Measurements from ENCODE around the gene KRTAP19-3. TPM values are rescaled to one million over a fixed set of nuclear protein-coding genes. Genes with fewer than 3 reads are reported as not detected.

The KRTAP19-3 gene
- total RNA-seq, 4 donors from 2014 or later: not detected

DNA sequence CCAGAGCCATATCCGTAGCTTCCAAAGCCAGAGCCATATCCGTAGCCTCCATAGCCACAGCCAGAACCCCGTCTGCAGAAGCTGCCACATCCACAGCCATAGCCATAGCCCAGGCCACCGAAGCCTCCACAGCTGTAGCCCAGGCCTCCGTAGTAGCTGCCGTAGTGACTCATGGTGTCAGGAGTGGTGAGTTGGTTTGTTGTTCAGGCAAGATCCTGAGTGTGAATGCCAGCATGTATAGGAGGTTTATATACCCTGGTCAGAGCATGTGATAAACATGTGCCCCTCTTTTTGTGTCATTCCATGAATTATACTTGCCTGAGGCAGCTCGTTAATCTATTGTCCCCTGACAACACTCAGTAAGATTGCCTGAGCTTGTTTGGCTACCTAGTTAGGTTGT lies 11.7 kb downstream of the KRTAP19-3 start, which contains the start of gene KRTAP19-1:
TSS of gene KRTAP19-1 (minus strand) at position 223 of the 400 bp plus-strand sequence. CDS start at position 173, 50 bp downstream.
- 17 to 82% methylated on average over 1 to 7 of the region's 7 CpGs for WGBS, 2 donors (ENCODE audit: low coverage in 1 of 2)
- no peaks in the 10 kb centered on the region for H3K27me3 ChIP-seq
- no peak for DNase-seq
- H3K4me3 ChIP-seq: no peak within 1 kb of the TSS
- intact Hi-C loops (cut with DNase I; ENCODE audit: low total_unique reads) (no loop called here), in situ Hi-C loops (cut with MboI; ENCODE audit: low pct_ligation_motif_present in 1 of 4, low pct_unique_long_range_greater_than_20kb in 1 of 4, low sequenced_read_pairs in 3 of 4) (no loop called here)
- TF ChIP-seq EP300 (IDR thresholded peaks at IDR 0.05; ENCODE audit: low read depth) (no peak), POLR2A (IDR thresholded peaks at IDR 0.05) (no peak), POLR2AphosphoS5 (IDR thresholded peaks at IDR 0.05) (no peak)
- TF ChIP-seq, protein P1, sequence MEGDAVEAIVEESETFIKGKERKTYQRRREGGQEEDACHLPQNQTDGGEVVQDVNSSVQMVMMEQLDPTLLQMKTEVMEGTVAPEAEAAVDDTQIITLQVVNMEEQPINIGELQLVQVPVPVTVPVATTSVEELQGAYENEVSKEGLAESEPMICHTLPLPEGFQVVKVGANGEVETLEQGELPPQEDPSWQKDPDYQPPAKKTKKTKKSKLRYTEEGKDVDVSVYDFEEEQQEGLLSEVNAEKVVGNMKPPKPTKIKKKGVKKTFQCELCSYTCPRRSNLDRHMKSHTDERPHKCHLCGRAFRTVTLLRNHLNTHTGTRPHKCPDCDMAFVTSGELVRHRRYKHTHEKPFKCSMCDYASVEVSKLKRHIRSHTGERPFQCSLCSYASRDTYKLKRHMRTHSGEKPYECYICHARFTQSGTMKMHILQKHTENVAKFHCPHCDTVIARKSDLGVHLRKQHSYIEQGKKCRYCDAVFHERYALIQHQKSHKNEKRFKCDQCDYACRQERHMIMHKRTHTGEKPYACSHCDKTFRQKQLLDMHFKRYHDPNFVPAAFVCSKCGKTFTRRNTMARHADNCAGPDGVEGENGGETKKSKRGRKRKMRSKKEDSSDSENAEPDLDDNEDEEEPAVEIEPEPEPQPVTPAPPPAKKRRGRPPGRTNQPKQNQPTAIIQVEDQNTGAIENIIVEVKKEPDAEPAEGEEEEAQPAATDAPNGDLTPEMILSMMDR (IDR thresholded peaks at IDR 0.05): no peak
- no peak within 1 kb of the TSS for H3K27ac ChIP-seq
- no peaks in the 10 kb centered on the region for H3K36me3 ChIP-seq
- H3K9me3 ChIP-seq: no peaks in the 10 kb centered on the region
- no peaks in the 10 kb centered on the region for H3K4me1 ChIP-seq

DNA sequence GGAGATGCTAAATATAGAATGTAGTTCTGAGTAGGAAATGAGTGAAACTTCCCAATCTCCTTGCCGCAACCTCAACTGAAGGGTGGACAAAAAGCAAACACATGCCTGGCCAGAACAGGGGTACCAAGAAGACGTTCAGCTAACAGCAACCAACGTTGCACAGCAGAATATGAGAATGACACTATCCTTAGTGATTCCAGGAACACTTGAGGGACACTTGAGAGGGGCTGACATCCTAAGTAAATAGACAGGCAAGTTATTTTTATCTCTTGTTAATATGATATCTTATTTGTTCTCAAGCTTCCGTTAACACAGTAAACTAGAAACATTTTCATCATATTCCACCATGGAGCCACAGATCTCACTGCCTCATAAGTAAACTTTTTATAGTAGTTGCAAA lies 12.6 kb downstream of the KRTAP19-3 start:
- no peaks in the 10 kb centered on the region for H3K4me1 ChIP-seq
- no peaks in the 10 kb centered on the region for H3K9me3 ChIP-seq
- 65 to 77% methylated on average over 4 of the region's 4 CpGs for WGBS, 2 donors (ENCODE audit: low coverage in 1 of 2)
- intact Hi-C loops (cut with DNase I; ENCODE audit: low total_unique reads): no loop called here
- no peak overlapping the region for H3K4me3 ChIP-seq
- H3K27ac ChIP-seq: no peak overlapping the region
- no peak for DNase-seq
- TF ChIP-seq, protein P1 (IDR thresholded peaks at IDR 0.05): no peak
- TF ChIP-seq POLR2AphosphoS5 (IDR thresholded peaks at IDR 0.05): no peak
- no peak for TF ChIP-seq POLR2A (IDR thresholded peaks at IDR 0.05)
- TF ChIP-seq EP300 (IDR thresholded peaks at IDR 0.05; ENCODE audit: low read depth): no peak
- in situ Hi-C loops (cut with MboI; ENCODE audit: low pct_ligation_motif_present in 1 of 4, low pct_unique_long_range_greater_than_20kb in 1 of 4, low sequenced_read_pairs in 3 of 4): no loop called here
- H3K36me3 ChIP-seq: no peaks in the 10 kb centered on the region
- no peaks in the 10 kb centered on the region for H3K27me3 ChIP-seq

DNA sequence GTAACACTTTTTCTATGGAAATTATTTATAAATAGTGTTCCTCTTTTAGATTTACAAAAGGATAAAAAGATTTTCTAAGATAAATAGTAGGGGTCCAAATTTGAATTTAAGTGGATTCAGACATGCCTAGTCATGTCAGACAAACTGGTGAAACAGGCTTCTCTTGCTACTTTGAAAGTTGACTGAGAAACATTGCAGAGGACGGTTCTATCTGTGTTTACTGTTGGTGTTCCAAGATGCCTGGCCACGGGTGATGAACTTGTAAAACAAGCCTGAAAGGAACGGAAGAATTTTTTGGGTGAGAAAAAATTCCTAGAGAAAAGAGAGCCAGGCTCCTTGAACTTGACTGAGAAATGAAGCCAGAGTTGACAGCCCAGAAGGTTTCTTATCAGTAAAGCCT lies 13.8 kb downstream of the KRTAP19-3 start:
- Histone ChIP-seq H3K4me1 (no peaks in the 10 kb centered on the region), H3K9me3 (no peaks in the 10 kb centered on the region), H3K27ac (no peak overlapping the region), H3K27me3 (no peaks in the 10 kb centered on the region), H3K36me3 (no peaks in the 10 kb centered on the region), H3K4me3 (no peak overlapping the region)
- no peak for DNase-seq
- intact Hi-C loops (cut with DNase I; ENCODE audit: low total_unique reads): no loop called here
- 18 to 28% methylated on average over 3 of the region's 3 CpGs for WGBS, 2 donors (ENCODE audit: low coverage in 1 of 2)
- in situ Hi-C loops (cut with MboI; ENCODE audit: low pct_ligation_motif_present in 1 of 4, low pct_unique_long_range_greater_than_20kb in 1 of 4, low sequenced_read_pairs in 3 of 4): no loop called here
- TF ChIP-seq POLR2A (IDR thresholded peaks at IDR 0.05) (no peak), POLR2AphosphoS5 (IDR thresholded peaks at IDR 0.05) (no peak), EP300 (IDR thresholded peaks at IDR 0.05; ENCODE audit: low read depth) (no peak)
- TF ChIP-seq, protein P1 (IDR thresholded peaks at IDR 0.05): no peak

DNA sequence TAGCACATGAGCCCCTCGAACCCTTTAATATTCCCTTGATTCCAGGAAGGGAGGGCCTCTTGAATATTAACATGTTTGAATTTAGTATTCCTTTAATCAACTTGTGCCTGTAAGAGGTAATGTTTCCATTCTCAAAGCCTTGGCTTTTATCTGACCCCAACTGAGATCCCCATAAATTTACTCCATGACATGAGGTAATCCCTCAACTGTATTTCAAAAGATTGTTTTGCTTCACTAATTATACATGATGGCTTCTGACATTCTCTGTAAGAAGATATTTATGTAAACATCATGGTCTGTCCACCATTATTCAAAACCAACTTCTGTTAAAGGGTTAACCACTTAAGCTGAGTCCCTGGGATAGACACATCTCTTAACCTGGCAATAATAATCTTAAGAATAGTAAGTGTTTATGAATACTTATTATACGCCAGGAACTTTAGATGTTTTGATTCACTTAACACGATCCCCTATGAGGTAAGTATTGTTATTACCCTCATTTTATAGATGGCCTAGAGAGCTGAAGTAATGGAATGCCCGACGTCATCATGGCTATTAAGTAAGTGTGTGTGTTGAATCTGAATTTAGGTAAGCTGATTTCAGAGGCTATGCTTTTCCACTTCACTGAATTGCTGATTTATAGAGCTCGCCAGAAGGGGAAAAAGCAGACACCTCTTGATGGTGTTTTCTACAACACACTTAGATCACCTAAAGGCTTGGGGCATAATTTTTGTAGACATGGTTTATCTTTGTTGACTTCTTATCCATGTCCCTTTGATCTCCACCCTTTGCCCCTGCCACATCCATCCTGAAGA lies 22.7 kb downstream of the KRTAP19-3 start:
- Histone ChIP-seq H3K4me1 (no peaks in the 10 kb centered on the region), H3K9me3 (no peaks in the 10 kb centered on the region), H3K4me3 (no peak overlapping the region), H3K27ac (no peak overlapping the region), H3K36me3 (no peaks in the 10 kb centered on the region), H3K27me3 (no peaks in the 10 kb centered on the region)
- no peak for DNase-seq
- TF ChIP-seq EP300 (IDR thresholded peaks at IDR 0.05; ENCODE audit: low read depth): no peak
- TF ChIP-seq POLR2A (IDR thresholded peaks at IDR 0.05): no peak
- no peak for TF ChIP-seq POLR2AphosphoS5 (IDR thresholded peaks at IDR 0.05)
- TF ChIP-seq, protein P1 (IDR thresholded peaks at IDR 0.05): no peak
- WGBS, 2 donors (ENCODE audit: low coverage in 1 of 2): 55 to 59% methylated on average over 6 of the region's 6 CpGs
- intact Hi-C loops (cut with DNase I; ENCODE audit: low total_unique reads): no loop called here
- in situ Hi-C loops (cut with MboI; ENCODE audit: low pct_ligation_motif_present in 1 of 4, low pct_unique_long_range_greater_than_20kb in 1 of 4, low sequenced_read_pairs in 3 of 4): no loop called here

Measured in transverse colon (tissue), 4 donors.